Liver (tissue), 9 donors: ENCODE results near the gene C1QTNF4. TPM values are rescaled to one million over a fixed set of nuclear protein-coding genes. Genes with fewer than 3 reads are reported as not detected.

Source experiments
- DNase-seq: peaks from one replicate; pipeline ENCODE4 v3.0.0-alpha.2; 2017; ENCODE audit warnings: low spot score
- H3K27ac ChIP-seq, 2 donors: one replicate each; pipeline ENCODE4 v1.7.0; 2013; ENCODE audit warnings: inconsistent platforms in 2 of 2, low read length in 2 of 2, control low read depth in 1 of 2, low read depth in 1 of 2, mild to moderate bottlenecking in 1 of 2
- H3K27me3 ChIP-seq, 4 donors: one replicate each; pipeline versions ENCODE4 v1.6.1 to v1.7.0; 2013; ENCODE audit warnings: low read length in 3 of 4, inconsistent platforms in 1 of 4, mild to moderate bottlenecking in 1 of 4, moderate library complexity in 1 of 4; ENCODE audit not compliant: control insufficient read depth in 4 of 4, insufficient read depth in 4 of 4
- H3K36me3 ChIP-seq, 4 donors: one replicate each; pipeline versions ENCODE4 v1.6.1 to v1.7.0; 2013; ENCODE audit warnings: low read length in 3 of 4, mild to moderate bottlenecking in 3 of 4, low read depth in 1 of 4, moderate library complexity in 1 of 4; ENCODE audit not compliant: control insufficient read depth in 4 of 4, insufficient read depth in 3 of 4
- H3K4me1 ChIP-seq, 4 donors: one replicate each; pipeline versions ENCODE4 v1.6.1 to v1.7.0; 2013; ENCODE audit warnings: low read length in 3 of 4, mild to moderate bottlenecking in 3 of 4, moderate library complexity in 1 of 4; ENCODE audit not compliant: control insufficient read depth in 4 of 4, insufficient read depth in 4 of 4
- H3K4me3 ChIP-seq, 3 donors: one replicate each; pipeline versions ENCODE4 v1.6.1 to v1.7.0; 2013; ENCODE audit warnings: low read length in 3 of 3, control low read depth in 1 of 3, low read depth in 1 of 3, mild to moderate bottlenecking in 1 of 3
- H3K9ac ChIP-seq, 2 donors: one replicate each; pipeline ENCODE4 v1.7.0; 2013; ENCODE audit warnings: low read length in 2 of 2, mild to moderate bottlenecking in 2 of 2, moderate library complexity in 2 of 2, control low read depth in 1 of 2, low read depth in 1 of 2
- H3K9me3 ChIP-seq, 4 donors: one replicate each; pipeline versions ENCODE4 v1.6.1 to v1.7.0; 2013; ENCODE audit warnings: low read length in 3 of 4; ENCODE audit not compliant: control insufficient read depth in 4 of 4
- FOXA1 ChIP-seq: IDR thresholded peaks from 2 replicates; pipeline ENCODE4 v1.6.1; 2016; ENCODE audit warnings: antibody characterized with exemption
- HNF4G ChIP-seq: IDR thresholded peaks from 2 replicates; pipeline ENCODE4 v1.6.1; 2016; ENCODE audit warnings: antibody characterized with exemption
- JUND ChIP-seq, 2 donors: IDR thresholded peaks; 2 replicates each; pipeline ENCODE4 v1.6.1; 2016; ENCODE audit warnings: antibody characterized with exemption in 2 of 2
- NR2F2 ChIP-seq: IDR thresholded peaks from 2 replicates; pipeline ENCODE4 v1.6.1; 2016; ENCODE audit warnings: antibody characterized with exemption
- RAD21 ChIP-seq, 2 donors: IDR thresholded peaks; 2 replicates each; pipeline ENCODE4 v1.6.1; 2016; ENCODE audit warnings: antibody characterized with exemption in 2 of 2, mild to moderate bottlenecking in 2 of 2
- RXRA ChIP-seq, 2 donors: IDR thresholded peaks; 2 replicates each; pipeline ENCODE4 v1.6.1; 2017 to 2018; ENCODE audit warnings: antibody characterized with exemption in 2 of 2, mild to moderate bottlenecking in 1 of 2
- SP1 ChIP-seq: IDR thresholded peaks from 2 replicates; pipeline ENCODE4 v1.6.1; 2018; ENCODE audit warnings: antibody characterized with exemption, mild to moderate bottlenecking
- TAF1 ChIP-seq: conservative IDR thresholded peaks from 2 replicates; pipeline ENCODE4 v1.6.1; 2016; ENCODE audit warnings: antibody characterized with exemption, mild to moderate bottlenecking
- YY1 ChIP-seq: IDR thresholded peaks from 2 replicates; pipeline ENCODE4 v1.6.1; 2016; ENCODE audit warnings: antibody characterized with exemption, mild to moderate bottlenecking
- ZBTB33 ChIP-seq: IDR thresholded peaks from 2 replicates; pipeline ENCODE4 v1.6.1; 2016; ENCODE audit warnings: antibody characterized with exemption
- WGBS: extraction: QIAGEN DNeasy Blood & Tissue Kit; methylation state at CpG from one replicate; pipeline ENCODE4 v1.1.7; 2013; 5-methylcytosine and 5-hydroxymethylcytosine counted together
- polyA plus RNA-seq, 2 donors: library from polyadenylated mRNA; stranded (reverse) in 1 of 2; unstranded in 1 of 2; fragments of 200-250 nt in 1 of 2; fragments of >200 nt in 1 of 2; fragmentation: Nextera tagmentation in 1 of 2; extraction: Ambion mirVana in 1 of 2; gene quantifications; one replicate each; pipeline versions ENCODE4 v1.2.1 to v1.2.3, GENCODE V29; 2013 to 2015
- total RNA-seq, 2 donors: library from RNA; depleted of rRNA; stranded (reverse); fragments of >200 nt; gene quantifications; one replicate each; pipeline ENCODE4 v1.2.3, GENCODE V29; 2014
- TF ChIP-seq, protein P1 (sequence below): IDR thresholded peaks from 2 replicates; pipeline ENCODE4 v1.6.1; 2016; ENCODE audit warnings: antibody characterized with exemption
- TF ChIP-seq, protein P2 (sequence below): IDR thresholded peaks from 2 replicates; pipeline ENCODE4 v1.6.1; 2016; ENCODE audit warnings: antibody characterized with exemption
- TF ChIP-seq, protein P3 (sequence below): fragments of 150-350 bp; IDR thresholded peaks from 2 replicates; pipeline ENCODE4 v1.5.1; 2017; ENCODE audit warnings: improper control_type of control experiment, low read depth, low read length; ENCODE audit not compliant: missing input control
- donor health status: healthy.
- donor health status: healthy.
- donor health status: healthy.
- donor health status: healthy.
- donor health status: healthy.

C1QTNF4 gene
- total and polyA plus RNA-seq, 4 donors: 0.08 to 1.8 (median 0.32) TPM

DNA sequence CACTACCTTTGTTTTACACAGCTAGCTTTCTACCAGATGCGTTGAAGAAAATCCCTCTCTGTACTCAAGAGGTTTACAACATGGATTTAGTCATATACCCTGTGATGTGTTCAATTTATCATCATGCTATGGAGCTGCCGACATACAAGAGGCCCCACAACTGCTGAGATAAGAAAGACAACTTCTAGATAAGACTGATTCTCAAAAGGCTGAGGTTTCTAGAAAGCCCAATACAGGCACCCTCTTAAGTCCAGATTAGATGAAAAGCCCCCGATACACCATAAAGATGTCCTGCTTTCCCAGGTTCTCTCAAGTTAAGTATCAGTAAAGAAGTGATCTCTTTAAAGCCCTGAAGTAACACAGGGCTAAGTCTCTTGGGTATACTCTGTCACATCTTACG lies 33.8 kb upstream of the C1QTNF4 start:
- Histone ChIP-seq H3K27ac (no peak overlapping the region), H3K36me3 (peaks cover 14 to 68% (median 66%) of the 10 kb centered on the region in 4 donors), H3K4me3 (no peak overlapping the region), H3K9ac (no peak overlapping the region), H3K27me3 (no peaks in the 10 kb centered on the region), H3K9me3 (no peaks in the 10 kb centered on the region), H3K4me1 (peaks cover 0 to 3% (median 2%) of the 10 kb centered on the region in 4 donors)
- DNase-seq: no peak
- TF ChIP-seq ZBTB33 (no peak), YY1 (no peak), TAF1 (no peak)
- WGBS: 96% methylated on average over 4 of the region's 4 CpGs

GRCh38 chr11:47626234-47626633 lies 32.0 kb upstream of the C1QTNF4 start:
- Histone ChIP-seq H3K4me1 (no peaks in the 10 kb centered on the region), H3K27me3 (no peaks in the 10 kb centered on the region), H3K9ac (no peak overlapping the region), H3K9me3 (no peaks in the 10 kb centered on the region), H3K36me3 (peaks cover 16 to 77% (median 72%) of the 10 kb centered on the region in 4 donors), H3K27ac (no peak overlapping the region), H3K4me3 (no peak overlapping the region)
- TF ChIP-seq, protein P1, sequence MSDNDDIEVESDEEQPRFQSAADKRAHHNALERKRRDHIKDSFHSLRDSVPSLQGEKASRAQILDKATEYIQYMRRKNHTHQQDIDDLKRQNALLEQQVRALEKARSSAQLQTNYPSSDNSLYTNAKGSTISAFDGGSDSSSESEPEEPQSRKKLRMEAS: no peak
- no peak for DNase-seq
- WGBS: 98% methylated on average over 8 of the region's 8 CpGs

- H3K27me3 ChIP-seq: no peaks in the 10 kb centered on the region
- DNase-seq: no peak
- H3K36me3 ChIP-seq: peaks cover 15 to 64% (median 62%) of the 10 kb centered on the region in 4 donors
- no peak overlapping the region for H3K9ac ChIP-seq
- H3K4me1 ChIP-seq: no peaks in the 10 kb centered on the region
- no peak overlapping the region for H3K4me3 ChIP-seq
- no peak overlapping the region for H3K27ac ChIP-seq
- no peaks in the 10 kb centered on the region for H3K9me3 ChIP-seq
- WGBS: 89% methylated on average over 2 of the region's 2 CpGs
- TF ChIP-seq RXRA (IDR thresholded peaks at IDR 0.05): no peak
Observed at GRCh38 chr11:47620836-47621378, 26.7 kb upstream of the C1QTNF4 start.

DNA sequence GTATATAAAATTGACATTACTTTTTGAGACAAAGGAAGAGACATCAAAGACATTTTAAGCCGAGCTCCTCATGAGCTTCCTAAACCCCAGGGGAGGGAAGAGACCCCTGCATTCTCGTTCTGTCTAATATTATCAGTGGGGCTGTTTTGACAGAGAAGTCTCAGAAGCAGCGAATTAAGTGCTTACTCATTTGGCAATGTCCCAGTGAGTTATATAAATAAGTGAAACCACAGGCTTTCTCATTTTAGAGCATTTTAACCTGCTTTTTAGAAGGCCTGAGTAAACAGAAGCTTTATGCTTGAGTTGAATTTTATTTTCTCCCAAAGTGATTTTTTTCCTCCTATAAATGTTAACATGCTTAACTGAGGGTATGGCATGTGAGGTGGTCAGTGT lies 23.2 kb upstream of the C1QTNF4 start:
- no peak for DNase-seq
- Histone ChIP-seq H3K9ac (no peak overlapping the region), H3K27ac (no peak overlapping the region), H3K27me3 (no peaks in the 10 kb centered on the region), H3K36me3 (peaks cover 8 to 44% (median 37%) of the 10 kb centered on the region in 4 donors), H3K4me3 (no peak overlapping the region), H3K4me1 (no peaks in the 10 kb centered on the region), H3K9me3 (no peaks in the 10 kb centered on the region)
- 73% methylated on average over 3 of the region's 3 CpGs for WGBS
- TF ChIP-seq SP1: no peak
- no peak for TF ChIP-seq ZBTB33
- no peak for TF ChIP-seq FOXA1
- no peak for TF ChIP-seq TAF1
- no peak for TF ChIP-seq NR2F2
- TF ChIP-seq, protein P2, sequence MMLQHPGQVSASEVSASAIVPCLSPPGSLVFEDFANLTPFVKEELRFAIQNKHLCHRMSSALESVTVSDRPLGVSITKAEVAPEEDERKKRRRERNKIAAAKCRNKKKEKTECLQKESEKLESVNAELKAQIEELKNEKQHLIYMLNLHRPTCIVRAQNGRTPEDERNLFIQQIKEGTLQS: no peak
- TF ChIP-seq RAD21 (IDR thresholded peaks at IDR 0.05): no peak
- no peak for TF ChIP-seq RXRA (IDR thresholded peaks at IDR 0.05)
- TF ChIP-seq, protein P3, sequence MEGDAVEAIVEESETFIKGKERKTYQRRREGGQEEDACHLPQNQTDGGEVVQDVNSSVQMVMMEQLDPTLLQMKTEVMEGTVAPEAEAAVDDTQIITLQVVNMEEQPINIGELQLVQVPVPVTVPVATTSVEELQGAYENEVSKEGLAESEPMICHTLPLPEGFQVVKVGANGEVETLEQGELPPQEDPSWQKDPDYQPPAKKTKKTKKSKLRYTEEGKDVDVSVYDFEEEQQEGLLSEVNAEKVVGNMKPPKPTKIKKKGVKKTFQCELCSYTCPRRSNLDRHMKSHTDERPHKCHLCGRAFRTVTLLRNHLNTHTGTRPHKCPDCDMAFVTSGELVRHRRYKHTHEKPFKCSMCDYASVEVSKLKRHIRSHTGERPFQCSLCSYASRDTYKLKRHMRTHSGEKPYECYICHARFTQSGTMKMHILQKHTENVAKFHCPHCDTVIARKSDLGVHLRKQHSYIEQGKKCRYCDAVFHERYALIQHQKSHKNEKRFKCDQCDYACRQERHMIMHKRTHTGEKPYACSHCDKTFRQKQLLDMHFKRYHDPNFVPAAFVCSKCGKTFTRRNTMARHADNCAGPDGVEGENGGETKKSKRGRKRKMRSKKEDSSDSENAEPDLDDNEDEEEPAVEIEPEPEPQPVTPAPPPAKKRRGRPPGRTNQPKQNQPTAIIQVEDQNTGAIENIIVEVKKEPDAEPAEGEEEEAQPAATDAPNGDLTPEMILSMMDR: no peak
- no peak for TF ChIP-seq JUND (IDR thresholded peaks at IDR 0.05)
- TF ChIP-seq YY1: no peak
- no peak for TF ChIP-seq HNF4G
- TF ChIP-seq, protein P1: no peak
